22Rv1 (cell line): ENCODE measurements around the gene CALCOCO2.

Experiments
- ZFX ChIP-seq: fragments of 450-650 bp; IDR thresholded peaks from 2 replicates; pipeline ENCODE4 v1.6.1; 2017; ENCODE audit warnings: antibody characterized with exemption, borderline replicate concordance
- TF ChIP-seq, protein P1 (sequence below): fragments of 450-650 bp; IDR thresholded peaks from 2 replicates; pipeline ENCODE4 v1.5.1; 2017; ENCODE audit warnings: mild to moderate bottlenecking

- TF ChIP-seq, protein P1, sequence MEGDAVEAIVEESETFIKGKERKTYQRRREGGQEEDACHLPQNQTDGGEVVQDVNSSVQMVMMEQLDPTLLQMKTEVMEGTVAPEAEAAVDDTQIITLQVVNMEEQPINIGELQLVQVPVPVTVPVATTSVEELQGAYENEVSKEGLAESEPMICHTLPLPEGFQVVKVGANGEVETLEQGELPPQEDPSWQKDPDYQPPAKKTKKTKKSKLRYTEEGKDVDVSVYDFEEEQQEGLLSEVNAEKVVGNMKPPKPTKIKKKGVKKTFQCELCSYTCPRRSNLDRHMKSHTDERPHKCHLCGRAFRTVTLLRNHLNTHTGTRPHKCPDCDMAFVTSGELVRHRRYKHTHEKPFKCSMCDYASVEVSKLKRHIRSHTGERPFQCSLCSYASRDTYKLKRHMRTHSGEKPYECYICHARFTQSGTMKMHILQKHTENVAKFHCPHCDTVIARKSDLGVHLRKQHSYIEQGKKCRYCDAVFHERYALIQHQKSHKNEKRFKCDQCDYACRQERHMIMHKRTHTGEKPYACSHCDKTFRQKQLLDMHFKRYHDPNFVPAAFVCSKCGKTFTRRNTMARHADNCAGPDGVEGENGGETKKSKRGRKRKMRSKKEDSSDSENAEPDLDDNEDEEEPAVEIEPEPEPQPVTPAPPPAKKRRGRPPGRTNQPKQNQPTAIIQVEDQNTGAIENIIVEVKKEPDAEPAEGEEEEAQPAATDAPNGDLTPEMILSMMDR, result no peak
- no peak for TF ChIP-seq ZFX
These were observed 12.4 kb upstream of the CALCOCO2 start for GRCh38 chr17:48818361-48818841.
